Hepatocyte (in vitro differentiated cells): Measurements from ENCODE around the gene HTRA1.

ENCODE experiments used
- CTCF ChIP-seq: fragments of 200-600 bp; sonication (generic); IDR thresholded peaks from 2 replicates; pipeline ENCODE4 v1.5.1; 2016; ENCODE audit warnings: antibody characterized with exemption, mild to moderate bottlenecking; ENCODE audit not compliant: poor library complexity
- EZH2phosphoT487 ChIP-seq: fragments of 200-600 bp; sonication (generic); IDR thresholded peaks from one replicate; pipeline ENCODE4 v1.6.1; 2018; ENCODE audit warnings: antibody characterized with exemption, mild to moderate bottlenecking, low read depth, moderate library complexity; ENCODE audit not compliant: unreplicated experiment, severe bottlenecking

GRCh38 chr10:122560279-122560804, 99.0 kb downstream of the HTRA1 start, which contains the start of gene DMBT1:
- no peak for TF ChIP-seq CTCF
- TF ChIP-seq EZH2phosphoT487: no peak
